ENCODE results near the gene KLHDC8A. TPM values are rescaled to one million over a fixed set of nuclear protein-coding genes. Genes with fewer than 3 reads are reported as not detected.
"Not testable (repeated sequence)": the region's sequence is repeated elsewhere in the genome, so short reads cannot be mapped to it uniquely, and the experiment has no call there.

The KLHDC8A gene
- total RNA-seq, 1 donor from 2014 or later, result not detected

DNA sequence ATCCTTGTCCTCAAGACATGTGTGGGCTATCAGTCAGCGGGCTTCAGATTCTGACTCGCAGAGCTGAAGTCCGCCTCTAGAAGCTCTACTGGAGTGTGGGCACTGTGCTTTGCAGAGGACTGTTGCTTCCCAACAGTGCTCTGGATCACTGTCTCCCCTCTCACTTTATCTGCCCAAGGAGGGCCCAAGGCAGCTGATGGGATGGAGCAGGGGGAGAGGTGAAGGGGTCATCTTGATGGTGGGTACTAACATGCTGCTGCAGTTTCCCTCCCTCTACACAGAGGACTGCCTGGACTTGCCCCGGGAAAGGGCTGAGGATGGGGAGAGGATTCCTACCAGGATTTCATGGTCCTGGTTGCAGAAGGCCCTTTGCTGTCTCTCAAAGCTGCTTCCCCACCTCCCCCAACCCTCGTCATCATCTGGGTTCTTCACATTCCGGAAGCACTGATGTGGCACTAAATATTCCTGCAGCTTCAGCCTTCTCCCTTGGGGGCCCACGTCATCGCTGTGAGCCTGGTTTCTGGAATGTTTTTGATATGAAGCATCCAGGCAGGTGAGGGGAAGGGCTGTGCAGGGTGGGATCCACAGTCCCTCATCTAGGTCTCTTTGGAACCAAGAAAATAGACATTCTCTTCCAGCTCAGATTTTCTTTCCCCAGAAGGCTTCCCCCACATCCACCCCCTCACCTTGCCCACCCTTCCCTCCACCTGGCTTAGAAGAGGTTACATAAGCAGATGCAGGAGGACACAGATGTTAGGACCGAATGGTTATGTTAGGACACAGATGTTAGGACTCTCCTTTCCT, 58.3 kb downstream of the KLHDC8A start:
- DNase-seq (ENCODE audit: low read depth), result peak; percentile 86

DNA sequence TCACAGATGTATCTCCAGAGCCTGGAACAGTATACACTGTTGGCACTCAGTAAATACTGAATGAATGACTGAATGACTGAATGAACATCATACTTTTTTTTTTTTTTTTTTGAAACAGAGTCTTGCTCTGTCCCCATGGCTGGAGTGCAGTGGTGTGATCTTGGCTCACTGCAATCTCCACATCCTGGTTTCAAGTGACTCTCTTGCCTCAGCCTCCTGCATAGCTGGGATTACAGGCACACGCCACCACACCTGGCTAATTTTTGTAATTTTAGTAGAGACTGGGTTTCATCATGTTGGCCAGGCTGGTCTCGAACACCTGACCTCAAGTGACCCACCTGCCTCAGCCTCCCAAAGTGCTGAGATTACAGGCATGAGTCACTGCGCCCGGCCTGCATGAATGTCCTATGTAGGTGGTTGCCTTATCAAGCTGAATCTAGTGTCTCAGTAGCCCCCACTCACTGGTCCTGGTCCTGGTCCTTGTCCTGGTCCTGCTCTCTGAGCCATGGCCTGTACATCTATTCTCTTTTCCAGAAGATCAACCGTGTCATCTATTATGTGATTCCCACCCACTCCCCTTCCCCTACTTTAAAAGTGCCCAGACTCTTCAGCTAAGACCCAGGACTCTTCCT, 59.1 kb downstream of the KLHDC8A start:
- not testable (repeated sequence) for DNase-seq (ENCODE audit: low read depth)

DNA sequence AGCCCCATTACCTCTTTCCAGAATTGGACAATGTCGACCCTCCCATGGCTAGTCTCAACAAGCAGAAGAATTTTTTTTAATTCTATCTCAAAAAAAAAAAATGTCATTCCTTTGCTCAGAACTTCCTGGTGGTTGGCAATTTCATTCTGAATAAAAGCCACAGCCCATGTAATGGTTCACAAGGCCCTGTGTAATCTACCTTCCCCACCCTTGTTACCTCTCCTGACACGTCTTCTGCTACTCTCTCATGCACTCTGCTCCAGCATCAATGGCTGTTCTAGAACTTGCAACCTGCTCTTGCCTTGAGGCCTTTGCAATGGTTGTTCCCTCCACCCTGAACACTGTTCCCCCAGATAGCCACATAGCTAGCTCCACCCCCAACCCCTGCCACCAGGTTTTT, 60.6 kb downstream of the KLHDC8A start:
- DNase-seq (ENCODE audit: low read depth), result no peak

DNA sequence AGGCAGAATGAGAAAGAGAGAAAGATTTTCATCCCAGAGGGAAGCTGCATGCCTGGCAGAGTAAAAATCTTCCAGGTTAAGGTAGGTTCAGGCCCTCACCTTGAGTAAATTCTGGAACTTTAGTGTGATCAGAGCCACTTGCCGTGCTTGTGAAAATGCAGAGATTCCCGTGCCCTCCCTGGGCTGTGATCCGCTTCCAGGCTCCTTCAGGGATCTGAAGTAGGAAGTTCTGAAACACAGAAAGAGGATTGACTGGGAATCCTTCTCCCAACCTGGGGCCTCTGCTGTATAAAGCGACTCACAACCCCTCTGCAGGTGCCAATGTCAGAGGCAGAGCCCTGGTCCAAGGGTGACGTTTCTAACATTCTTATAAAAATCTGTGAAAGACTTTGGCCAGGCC, 61.8 kb downstream of the KLHDC8A start:
- no peak for DNase-seq (ENCODE audit: low read depth)

DNA sequence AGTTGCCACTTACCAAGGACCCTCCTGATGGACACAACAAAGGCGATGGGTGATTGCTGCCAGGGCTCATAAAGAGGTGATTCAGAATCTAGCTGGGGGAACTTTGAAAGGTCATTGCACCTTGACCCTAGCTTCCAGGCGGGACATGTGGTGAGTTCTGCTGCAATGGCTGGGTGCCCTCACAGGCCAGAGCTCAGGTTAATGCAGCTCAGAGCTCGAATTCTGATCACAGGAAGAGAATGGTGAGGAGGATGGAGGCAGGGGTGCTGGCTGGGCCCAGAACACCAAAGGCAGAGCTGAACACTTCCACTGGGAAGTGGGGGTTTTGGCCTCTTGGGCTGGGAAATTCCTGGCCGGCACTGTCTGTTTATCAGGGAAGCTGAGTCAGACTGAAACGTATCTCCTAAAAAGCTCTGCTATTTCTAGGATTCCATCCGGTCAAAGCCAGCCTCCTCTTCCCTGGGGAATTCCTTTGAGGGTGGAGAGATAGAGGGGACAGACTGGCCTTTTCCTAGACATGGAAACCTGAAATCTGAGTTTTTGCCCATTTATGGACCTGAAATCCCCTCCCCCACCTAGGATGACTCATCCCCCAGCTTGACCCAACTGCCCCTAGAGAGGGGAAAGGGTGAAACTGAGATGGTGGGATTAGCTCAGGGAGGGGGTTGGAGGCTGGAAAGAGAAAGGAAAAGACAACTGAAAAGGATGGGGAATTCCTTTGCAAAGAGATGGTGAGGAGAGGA, 62.4 kb downstream of the KLHDC8A start:
- peak; percentile 85 for DNase-seq (ENCODE audit: low read depth)

DNA sequence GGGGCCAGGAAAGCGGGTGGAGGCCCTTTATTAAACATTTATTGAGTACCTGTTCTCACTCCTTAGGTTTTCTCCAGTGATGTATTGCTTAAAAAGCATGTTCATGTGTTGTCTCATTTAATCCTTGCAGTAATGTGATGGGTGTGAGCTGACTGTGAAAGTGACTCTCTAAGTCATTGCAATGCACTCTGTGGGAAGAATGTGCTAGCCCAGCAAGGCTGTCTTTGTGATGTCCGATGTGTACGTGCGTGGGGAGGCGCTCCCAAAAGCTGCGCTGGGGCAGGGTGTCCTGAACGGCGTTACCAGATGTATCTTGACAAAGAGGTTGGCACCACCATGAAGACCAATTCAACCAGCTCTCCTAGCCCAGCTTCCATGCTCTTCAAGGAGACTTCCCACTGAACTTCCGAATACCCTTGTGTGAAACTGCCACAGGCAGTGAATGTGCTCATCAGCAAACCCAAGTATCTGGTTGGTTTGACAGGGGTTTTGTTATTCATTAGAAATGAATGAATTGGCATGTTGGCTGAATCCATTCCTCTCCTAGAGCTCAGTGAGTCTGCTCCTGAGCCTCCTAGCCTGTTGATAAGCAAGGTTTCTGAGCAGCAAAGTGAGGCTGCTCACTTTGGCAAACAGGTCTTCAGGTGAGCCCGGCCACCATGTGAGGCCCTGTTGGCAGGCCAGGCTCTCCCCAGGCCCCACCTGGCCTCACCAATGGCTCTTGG, 63.2 kb downstream of the KLHDC8A start:
- no peak for DNase-seq (ENCODE audit: low read depth)

DNA sequence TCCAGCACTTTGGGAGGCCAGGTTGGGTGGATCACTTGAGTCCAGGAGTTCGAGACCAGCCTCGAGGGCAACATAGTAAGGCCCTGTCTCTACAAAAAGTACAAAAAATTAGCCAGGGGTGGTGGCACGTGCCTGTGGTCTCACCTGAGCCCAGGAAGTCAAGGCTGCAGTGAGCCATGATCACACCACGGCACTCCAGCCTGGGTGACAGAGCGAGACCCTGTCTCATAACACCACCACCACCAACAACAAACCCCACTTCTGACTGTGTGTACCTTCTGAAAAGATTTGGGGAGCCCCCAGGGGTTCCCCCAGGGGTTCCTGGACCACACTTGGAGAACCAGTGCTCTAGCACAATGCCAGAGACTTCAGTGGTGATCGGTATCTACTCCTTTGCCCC, 65.1 kb downstream of the KLHDC8A start:
- no peak for DNase-seq (ENCODE audit: low read depth)

DNA sequence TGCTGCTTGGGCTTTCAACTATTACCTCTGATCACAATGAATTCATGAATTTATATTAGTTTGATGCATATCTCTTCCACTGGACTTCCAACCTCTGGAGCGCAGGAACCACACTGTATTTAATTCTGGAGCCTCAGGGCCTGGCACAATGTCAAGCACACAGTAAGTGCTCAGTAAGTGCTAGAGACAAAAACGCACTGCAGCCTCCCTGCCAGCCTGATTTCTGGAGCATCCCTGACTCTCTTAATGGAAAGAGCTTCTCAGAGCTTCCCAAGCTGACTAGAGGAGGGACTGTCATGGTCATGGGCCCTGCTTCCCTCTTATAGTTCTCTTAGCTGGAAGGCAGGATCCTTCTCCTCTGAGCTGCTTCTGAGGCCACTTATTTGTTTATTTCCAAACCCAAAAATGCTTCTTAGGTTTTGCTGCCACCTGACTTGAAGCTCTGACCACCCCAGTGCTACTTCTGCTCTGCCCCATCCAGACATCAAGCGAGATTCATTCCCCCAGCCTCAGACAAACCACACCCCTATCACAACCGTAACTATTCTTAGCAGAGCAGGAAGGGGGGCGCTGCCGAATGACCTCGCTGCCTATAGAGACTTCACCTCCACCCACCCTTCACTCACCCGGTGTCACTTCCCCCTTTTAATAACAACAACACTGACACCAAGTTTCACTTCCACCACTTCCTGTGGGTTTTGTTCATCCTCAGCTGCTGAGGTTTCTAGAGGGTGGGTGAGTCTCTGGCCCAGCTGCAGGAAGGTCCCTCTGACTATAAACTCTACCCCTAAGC, 68.8 kb downstream of the KLHDC8A start:
- DNase-seq (ENCODE audit: low read depth), result peak; percentile 93

DNA sequence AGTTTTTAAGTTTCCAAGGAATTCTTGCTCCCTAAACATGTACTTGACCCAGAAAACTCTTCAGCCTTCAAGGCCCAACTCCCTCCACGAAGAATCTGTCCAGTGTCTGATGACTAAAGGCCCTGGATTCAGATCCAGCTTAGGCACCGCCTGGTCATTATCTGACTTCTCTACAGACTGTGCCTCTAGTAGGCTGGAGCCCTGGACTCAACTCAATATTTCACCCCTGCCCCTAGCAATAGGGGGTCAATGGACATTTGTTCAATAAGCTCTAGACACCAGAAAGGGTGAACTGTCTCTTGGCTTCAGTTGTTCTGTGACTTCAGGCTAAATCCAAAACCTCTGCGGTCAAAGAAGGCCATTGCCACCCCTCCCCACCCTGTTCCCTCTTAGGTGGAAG, 69.6 kb downstream of the KLHDC8A start:
- DNase-seq (ENCODE audit: low read depth), result no peak

DNA sequence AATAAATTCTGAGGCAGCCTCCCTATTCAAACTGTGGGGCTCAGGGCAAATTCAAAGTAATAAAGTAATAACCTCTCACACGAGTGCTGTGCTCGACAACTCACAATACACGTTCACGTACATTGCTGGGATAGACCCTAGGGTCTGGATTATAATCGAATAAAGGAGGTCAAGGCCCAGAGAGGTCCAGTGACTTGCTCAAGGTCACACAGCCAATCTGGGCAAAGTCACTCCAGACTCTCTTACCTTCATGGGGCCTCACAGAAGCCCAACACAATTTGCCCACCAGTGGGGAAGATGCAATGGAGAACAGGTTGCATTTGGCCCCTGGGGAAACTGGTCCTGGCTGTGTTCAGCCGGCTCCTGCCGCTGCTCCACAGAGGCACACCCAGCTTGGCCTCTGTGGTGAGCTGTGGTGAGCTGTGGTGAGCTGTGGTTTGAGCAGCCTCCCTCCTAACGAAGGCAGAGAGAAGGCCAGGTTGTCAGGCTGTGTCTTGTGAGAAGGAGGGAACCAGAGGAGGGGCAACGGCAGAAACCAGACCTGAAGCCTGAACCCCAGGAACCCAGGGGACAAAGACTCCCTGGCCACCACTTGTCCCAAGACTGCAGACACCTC, 70.3 kb downstream of the KLHDC8A start:
- DNase-seq (ENCODE audit: low read depth), result peak; percentile 92

Other genes with a start within 250 kb of the KLHDC8A start
- 12.6 and 17.9 TPM in 2 replicates for gene RBBP5, start 234.9 kb downstream of the KLHDC8A start, total RNA-seq
- 8.4 and 11.6 TPM in 2 replicates for gene DSTYK, start 145.2 kb downstream of the KLHDC8A start, total RNA-seq
- 15.0 and 24.0 TPM in 2 replicates for gene TMCC2, start 129.0 kb downstream of the KLHDC8A start, total RNA-seq
- gene NUAK2, start 35.2 kb downstream of the KLHDC8A start, total RNA-seq, result 0.70 and 0.88 TPM in 2 replicates
- gene LEMD1, start 65.1 kb upstream of the KLHDC8A start, total RNA-seq, result not detected in 2 replicates
- not detected in 2 replicates for gene BLACAT1, start 99.1 kb upstream of the KLHDC8A start, total RNA-seq
- gene CDK18, start 147.7 kb upstream of the KLHDC8A start, total RNA-seq, result 33.3 and 50.5 TPM in 2 replicates